ENCODE data around the gene GAS2L2.

Gene GAS2L2

DNA sequence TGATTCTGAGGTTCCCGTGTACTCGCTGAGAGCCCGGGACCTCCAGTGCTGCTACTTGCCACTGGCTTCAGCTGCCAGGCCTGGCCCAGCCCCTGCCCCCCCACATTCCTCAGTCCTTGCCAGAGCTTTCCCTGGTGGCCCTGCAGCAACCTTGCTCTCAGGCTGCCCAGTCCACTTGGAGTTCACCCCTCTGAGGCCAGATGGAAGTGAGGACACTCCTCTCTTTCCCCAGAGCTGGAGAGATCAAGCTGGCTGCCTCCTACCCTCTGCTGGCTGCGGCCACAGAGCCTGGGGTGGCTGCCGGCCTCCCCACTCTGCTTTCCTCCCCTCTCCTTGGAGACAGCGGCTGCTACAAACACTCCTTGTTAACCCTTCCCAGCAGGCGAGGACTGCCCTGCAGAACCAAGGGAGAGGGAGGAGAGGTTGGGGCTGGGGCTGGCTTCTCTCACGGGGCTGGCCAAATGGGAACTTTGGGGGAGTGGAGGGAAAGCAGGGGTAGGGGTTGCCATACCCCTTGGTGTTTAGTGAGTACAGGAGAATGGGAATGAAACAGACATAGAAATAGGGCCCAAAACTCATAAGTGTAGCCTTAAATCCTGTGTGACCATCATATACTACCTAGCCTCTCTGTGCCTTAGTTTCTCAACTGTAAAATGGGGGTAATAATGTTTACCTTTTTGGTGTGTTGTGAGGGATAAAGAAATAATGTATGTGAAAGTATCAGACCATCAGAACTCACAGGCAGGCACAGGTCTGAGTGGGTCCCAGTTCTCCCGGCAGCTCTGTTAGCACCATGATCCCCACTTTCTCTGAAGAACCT is at the start of gene GAS2L2:
Gene GAS2L2, minus strand, starts transcription at position 295 of the 820 bp plus-strand sequence. CDS start 389 bp downstream, outside the sequence.
- no peak for DNase-seq

DNA sequence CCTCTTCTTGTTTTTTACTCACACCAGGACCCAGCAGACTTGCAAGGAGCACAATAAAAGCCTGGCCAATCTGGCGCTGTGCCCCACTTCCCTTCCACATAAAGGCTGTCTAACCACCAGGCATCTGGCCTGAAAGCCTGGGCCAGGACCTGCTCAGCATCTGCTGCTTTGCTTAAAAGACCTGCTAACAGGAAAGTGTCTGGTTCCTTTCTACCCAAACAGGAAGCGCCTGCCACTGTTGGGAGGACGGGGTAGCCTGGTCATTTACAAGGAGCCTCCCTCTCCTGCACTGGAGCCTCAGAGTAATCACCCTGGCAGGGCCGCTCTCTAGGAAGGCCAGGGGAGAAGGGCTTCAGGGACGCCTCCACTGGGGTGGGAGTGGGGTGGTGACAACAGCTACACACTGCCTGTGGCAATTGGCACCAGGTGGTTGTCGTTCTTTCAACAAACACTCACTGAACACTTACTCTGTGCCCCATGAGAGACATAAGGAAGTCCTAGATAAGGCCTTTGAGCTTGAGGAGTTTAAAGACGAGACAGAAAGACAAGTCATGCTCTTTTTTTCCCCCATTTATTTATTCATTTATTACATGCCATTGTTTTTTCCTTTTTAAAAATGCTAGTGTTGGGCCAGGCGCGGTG is 48.7 kb upstream of the GAS2L2 start:
- DNase-seq, result peak; percentile 40 to 43

DNA sequence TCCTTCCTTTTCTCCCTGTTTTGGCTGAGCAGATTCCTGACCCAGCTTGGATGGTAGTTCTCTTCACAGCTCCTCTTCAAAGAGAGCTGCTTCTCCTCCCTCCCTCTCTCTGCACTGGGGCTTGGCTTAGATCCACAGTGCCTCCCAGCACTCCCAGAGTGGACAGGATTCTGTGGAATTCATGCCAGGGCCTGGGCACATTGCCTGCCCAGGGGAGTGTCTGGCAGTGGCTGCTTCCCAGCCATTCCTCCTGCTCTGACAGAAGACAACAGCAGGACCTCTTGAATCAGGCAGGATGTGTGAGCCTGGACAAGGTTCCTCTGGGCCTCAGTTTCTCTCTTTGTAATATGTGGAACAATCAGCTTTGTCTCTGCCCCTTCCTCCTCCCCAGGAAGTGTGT is 46.9 kb upstream of the GAS2L2 start:
- no peak for DNase-seq

DNA sequence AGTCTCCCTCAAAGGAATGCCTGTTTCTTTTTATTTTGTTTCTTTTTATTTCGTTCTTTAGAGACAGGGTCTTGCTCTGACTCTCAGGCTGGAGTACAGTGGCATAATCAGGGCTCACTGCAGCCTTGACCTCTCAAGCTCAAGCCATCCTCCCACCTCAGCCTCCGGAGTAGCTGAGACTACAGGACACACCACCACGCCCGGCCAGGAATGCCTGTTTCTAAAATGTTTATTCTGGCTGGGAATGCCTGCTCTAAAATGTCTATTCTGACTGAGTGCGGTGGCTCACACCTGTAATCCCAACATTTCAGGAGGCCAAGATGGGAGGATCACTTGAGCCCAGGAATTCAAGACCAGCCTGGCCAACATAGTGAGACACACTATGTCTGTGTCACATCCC is 44.9 kb upstream of the GAS2L2 start:
- no peak for DNase-seq

DNA sequence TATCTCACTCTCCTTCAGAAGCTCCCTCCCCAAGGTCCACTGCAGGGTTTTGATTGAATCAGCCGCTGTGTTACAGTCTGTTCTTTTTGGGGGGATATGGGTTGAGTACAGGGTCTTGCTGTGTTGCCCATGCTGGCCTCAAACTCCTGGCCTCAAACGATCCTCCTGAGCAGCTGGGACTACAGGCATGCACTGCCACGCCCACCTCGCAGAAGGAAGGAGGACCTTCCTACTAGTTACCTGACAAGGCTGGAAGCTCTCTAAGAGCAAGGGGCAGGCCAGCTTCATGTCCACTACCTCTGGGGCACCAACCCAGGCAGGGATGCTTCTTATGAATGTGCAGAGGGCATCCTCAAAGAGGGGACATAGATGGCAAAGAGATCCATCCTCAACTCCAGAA is 44.3 kb upstream of the GAS2L2 start:
- DNase-seq, result peak in 1 of 2 experiments; percentile 10

DNA sequence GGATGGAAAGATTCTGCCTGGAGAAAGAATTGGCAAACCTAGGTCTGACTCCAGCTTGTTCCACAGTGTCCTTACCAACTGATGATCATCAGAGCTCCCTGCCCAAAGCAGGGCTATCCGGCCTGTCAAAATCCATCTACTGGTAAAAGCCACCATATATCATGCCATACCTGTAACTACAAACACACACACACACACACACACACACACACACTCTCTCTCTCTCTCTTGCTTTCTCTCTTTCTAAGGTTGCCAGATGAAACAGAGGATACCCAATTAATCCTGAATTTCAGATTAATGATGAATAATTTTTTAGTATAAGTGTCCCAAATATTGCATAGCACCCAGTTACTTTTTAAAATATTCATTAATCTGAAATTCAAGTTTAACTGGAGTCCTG is 43.9 kb upstream of the GAS2L2 start:
- peak in 1 of 2 experiments; percentile 8 for DNase-seq

DNA sequence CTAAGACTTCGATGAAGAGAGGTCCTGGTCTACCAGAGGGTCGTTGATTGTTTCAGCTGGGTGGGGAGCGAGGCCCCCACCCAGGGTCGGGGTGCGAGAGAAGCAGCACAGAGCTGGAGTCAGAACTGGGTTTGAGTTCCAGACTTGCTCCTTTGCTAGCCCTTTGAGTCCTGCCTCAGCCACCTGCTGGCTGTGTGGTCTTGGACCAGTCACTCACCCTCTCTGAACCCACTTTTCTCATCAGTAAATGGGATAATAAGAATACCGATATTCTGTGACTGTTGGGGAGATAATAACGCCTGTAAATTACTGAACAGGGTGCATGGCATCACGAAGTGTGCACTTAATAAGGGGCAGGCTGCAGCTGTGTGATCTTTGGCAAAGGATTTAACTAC is 42.8 kb upstream of the GAS2L2 start:
- DNase-seq, result no peak

DNA sequence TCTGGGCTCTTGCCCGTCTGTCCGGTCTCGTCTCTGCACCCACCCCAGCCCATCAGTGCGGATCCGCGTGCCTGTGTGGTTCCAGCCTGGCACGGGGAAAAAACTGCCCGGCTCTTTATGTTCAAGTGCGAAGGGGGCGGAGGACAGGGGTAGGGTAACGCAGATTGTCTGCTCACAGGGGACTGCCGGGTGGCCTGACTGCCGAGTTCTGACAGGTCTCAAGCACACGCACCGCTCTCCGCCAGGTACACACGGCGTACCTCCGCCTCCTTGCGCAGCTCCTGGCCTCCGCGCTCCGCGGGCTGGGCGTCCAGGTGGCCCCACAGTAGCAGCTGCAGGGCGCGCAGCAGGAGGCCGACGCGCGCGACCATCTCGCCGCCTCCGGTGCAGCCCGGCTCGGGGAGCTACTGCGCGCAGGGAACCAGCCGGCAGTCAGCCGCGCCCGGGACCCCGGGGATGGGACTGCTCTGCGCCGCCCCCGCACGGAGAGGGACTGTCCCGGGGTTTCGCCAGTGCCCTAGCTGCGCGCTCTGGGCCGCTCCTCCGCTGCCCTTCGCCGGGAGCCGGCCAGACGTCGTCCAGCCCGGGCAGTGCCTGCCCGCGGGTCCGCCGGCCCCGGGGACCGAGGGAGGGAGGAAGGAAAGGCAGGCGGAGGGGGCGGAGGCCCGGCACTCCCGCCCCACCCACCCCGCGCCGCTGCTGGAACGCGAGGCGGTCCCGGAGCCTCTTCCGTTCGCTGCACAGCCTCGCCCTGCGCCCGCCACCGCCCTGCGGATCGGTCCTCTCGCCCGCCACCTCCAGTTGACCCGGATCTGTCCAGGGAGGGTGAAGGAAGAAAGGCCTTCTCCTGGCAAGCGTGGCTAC is 42.2 kb upstream of the GAS2L2 start, which contains the start of gene MMP28:
Gene MMP28, minus strand, starts transcription at position 635 of the 864 bp plus-strand sequence. Its CDS starts 264 bp downstream, at position 371.
- DNase-seq, result peak; percentile 55 to 66

DNA sequence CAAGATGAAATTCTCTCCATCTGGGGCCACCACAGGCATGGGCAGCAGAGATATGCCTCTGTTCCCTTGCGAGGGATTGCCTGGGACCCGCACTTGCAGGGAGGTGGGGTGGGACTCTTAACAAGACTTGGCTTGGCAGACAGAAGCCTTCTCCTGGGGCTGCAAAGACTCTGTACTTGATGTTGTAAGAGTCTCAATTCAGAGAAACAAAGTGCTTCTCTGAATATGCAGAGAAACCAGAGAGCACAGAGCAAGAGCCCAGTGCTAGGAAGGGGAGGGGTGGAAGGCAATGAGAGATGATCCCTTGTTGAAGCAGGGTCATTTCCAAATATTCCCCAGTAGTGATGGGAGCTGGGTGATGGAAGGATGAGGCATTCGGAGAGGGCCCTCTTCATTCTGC is 40.2 kb upstream of the GAS2L2 start:
- no peak for DNase-seq

DNA sequence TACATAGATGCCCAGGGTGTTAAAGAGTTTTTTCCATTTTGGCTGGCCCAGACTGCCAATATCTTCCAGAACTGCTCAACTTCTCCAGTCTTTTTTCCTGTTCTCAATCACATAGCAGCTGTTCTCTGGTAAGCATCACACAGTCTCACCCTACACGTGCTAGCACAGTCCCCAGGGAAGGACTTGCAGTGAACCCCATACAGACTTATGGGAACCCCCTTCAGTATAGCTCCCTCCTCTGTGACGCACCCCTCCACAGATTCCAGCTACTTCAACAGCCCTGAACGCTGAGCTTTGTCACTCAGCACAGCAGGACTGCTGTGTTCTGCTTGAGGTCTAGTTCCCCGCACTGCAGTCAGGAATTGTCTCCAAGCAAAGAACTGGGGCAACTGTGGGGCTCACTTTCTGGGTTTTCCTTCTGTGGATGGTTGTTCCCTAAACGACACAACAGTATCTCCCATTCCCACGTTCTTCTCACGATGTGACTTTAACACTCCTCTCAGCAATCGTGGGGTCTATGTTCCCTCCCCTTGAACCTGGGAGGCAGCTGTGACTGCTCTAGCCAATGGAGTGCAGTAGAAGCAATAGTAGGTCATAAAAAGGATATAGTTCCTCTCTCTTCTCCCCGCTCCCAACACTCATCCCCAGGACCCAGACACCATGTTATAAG is 38.8 kb upstream of the GAS2L2 start:
- no peak for DNase-seq

DNA sequence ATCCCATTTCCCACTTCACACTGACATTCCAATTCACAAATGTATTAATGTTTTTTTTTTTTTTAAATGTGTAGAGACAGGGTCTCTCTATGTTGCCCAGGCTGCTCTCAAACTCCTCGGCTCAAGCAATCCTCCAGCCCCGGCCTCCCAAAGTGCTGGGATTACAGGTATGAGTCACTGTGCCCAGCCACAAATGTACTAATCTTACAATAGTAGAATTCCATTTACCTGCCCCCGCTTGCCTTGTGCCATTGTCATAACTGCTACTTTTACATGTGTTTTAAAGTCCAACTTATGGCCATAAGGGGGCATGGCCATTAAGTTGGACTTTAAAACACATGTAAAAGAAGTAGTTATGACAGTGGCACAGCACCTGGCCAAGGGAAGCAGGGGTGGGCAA is 37.8 kb upstream of the GAS2L2 start:
- no peak for DNase-seq

DNA sequence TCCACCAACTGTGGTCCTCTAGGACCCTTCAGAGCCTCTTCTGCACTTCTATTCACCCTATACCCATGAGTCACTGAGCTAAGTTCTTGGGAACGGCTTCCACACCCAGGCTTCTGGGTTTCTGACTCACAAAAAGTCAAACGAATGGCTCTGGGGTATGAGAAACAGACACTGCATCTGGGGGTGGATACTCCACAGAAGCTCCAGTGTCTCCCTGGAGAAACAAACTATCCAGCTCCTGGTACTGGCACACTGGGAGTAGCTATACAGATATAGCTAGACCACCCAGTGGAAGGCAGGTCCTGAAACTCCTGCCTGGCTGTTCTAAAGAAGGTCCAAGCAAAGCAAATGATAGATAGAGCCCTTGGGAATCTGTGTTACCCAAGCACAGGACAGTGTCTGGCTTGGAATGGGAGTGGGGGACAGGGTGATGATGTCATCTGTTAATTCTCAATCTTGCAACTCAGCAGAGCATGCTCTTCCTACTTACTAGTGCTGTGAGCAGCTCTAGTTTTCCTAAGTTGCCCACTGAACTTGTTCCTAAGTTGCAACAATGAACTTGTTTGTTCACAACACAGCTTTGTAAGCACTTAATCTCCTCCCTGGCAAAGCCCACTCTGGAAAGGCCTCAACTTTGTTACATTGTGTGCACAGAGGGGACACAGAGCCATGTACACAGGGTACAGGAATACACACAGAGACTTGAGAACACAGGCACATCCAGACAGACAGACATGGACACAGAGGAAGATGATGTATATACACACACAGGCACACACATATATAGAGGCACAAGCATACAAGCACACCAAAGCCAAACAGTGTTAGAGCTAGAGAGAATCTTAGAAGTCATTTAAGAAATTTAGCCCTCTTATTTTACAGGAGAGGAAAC is 35.7 kb upstream of the GAS2L2 start:
- no peak for DNase-seq

DNA sequence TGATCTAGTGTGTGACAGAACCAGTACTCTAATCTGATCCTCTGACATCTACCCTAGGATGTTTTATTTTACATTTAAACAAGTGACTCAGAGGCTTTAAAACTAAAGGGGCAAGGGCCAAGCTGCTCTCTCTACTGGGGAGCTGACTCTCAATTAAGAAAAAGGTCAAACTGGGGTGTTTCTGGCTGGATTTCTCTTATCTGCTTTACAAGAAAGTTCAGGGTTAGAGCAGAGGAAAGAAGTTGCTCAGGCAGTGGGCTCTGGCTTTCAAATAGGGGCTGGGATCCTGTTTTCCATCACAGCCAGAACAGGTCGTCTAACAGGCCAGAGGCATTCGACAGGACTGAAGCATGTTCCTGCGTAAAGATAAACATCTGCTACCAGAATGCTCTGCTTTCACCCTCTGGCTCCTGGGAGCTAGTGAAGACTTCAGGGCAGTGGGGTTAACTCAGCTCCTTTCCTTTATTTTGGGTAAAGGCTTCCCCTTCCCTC is 33.9 kb upstream of the GAS2L2 start:
- DNase-seq, result no peak

DNA sequence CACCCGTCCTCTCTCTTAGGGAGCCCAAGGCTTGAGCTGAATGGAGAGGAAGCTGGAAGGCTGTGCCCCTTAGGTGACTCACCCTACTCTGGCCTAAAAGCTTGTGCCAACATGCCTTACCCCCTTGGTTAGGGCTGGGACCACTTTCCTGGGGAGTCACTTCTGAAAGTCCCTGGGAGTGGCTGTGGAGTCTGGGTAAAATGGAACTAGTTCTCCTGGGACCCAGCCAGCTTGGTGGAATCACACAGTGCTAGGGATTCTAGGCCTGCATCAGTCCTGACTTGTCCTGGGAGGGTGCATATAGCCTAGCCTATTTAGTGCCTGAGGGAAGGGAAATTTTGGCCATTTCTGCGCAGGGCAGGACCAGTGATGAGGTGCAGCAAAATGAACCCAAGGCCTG is 31.9 kb upstream of the GAS2L2 start:
- no peak for DNase-seq

DNA sequence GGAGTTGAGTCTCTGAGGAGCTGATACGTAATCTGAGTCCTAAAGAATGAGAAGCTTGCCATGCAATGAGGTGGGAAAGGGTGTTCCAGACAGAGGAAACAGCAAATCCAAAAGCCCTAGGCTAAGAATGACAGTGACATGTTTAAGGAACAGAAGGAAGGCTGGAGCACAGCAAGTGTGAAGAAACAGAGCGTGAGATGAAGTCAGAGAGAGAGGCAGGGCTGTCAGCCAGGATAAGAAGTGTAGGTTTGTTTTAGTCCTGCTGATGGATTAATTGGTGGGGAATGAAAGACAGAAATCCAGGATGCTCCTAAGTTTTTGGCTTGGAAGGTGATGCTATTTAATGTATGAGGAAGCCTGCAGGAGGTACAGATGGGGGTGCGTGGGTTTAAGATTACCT is 27.9 kb upstream of the GAS2L2 start:
- no peak for DNase-seq

DNA sequence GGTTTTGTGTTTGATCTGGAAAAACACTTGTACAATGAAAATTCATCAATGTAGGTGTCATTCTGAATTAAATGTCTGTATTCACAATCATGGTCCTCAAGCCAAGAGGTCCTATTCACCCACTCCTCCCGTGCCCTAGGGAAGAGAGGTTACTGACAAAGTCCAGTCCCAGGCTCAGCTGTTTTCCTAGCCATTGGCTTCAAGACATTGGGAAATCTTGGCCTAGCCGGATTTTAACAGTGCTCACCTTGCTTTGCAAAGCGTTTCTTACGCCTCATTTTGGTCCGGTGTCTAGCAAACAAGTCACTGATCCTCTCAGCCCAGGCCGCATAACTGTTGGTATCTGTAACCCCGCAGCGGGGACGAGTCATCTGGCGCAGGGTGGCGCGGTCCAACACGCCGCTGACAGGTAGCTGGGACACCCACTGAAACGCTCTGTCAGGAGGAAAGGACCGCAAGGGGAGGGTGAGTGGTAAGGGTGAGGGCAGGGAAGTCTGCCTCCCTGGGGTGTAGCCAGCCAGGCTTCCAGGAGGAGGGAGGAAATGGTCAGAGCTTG is 25.7 kb upstream of the GAS2L2 start:
- no peak for DNase-seq

DNA sequence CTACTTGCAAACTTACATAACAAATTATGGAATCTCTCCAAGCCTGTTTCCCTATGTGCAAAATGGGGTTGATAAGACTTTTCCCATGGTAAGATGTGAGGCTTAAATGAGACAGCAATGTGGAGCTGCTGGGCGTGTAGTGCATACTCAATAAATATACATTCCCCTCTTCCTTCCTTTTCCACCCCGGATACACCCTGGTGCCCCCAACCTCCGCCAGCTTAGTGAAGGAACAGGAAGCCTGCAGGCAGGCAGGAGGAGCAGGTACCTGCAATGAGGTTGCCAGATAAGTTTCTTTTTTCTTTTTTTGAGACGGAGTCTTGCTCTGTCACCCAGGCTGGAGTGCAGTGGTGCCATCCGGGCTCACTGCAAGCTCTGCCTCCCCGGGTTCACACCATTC is 22.5 kb upstream of the GAS2L2 start:
- no peak for DNase-seq

DNA sequence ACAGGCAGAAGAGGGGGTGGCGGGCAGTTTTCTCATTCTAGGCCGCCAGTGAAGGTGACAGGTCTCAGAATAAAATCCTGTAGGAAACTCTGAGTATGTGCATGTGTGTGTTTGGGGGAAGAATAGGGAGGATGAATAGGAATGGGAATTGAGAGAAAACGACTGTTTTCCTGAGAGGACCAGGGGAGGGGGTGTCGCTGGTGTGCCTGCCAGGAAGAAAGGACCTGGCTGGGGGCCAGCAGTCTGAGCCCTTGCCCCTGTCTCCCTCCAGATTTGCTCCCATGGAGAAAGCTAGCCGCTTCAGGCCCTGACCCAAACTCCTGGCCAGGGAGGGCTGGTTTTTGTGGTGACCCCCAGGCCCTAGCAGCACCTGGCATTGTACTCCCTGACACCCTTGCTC is 22.0 kb upstream of the GAS2L2 start:
- DNase-seq, result no peak

DNA sequence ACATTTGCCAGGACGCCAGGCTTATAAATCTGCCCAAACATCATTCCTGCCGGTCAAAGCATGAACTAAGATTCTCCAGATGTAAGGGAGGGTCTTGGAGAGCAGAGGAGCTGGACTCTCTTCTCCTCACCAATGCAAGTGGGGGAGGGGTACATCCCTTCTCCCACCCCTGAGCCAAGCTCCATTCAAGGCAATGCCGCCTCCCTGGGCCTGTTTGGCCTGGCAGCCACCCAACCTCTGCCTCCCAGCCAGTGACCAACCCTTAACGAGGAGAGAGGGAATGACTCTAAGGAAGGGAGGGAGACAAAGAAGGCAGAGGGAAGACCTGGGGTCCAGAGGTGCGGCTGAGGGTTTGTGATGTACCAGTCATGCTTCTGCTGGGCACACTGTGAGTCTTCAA is 21.5 kb upstream of the GAS2L2 start:
- DNase-seq, result no peak

DNA sequence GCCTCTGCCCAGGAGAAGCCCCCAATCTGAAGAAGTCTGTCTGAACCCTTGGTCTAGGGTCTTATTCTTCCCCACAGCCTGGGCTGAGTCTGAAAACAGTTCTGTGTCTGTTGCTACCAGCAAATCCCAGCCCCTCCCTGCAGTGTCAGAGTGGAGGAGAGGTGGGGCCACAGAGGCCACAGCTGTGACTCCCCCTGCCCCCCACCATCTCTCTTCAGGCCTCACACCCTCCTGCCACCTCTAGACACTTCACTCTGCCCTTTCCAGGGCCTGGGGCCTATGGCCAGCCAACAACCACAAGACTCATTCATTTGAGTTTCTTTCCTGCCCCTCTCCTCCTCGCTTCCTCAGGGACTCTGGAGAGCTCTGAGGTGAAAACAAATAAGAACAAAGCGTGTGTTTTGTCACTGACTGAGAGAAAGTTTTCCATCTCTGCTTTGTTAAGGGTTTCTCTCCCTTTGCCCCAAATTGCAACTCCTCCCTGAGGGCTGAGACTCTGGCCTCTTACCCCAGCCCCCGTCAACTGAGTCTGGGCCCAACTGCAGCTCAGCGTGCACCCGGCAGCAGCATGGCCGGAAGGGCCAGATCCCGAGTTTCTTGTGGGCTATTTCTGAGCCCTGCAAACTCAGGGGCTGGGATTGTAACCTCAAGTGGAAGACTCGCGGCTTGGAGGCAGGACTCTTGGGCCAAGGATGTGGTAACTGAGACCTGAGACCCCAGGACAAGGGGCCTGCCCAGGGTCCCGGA is 20.8 kb upstream of the GAS2L2 start:
- DNase-seq, result no peak

DNA sequence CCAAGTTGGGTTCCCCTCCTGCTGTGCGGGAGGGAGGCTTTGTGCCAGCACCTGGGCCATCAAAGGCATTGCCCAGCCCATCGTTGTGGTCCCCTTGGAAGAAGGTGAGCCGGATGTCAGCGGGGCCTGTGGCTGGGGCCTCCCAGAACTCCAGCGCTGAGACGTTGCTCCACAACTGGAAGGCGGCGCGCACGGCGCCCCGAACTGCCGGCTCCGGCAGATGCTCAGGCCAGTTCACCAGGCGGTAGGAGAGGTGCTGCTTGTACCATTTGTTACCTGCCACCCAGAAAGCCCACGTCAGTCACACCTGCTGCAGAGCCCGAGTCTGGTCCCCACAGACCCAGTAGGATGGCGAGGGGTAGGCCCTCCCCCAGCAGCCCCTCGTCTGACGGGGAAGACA is 20.1 kb upstream of the GAS2L2 start:
- no peak for DNase-seq

Measured in activated T-cell treated with anti-CD3 and anti-CD28 coated beads, Interleukin-2, amount 50 U/mL, for 48 hours (primary cell).